ENCODE data around the gene GALNT10. TPM values are rescaled to one million over a fixed set of nuclear protein-coding genes. Genes with fewer than 3 reads are reported as not detected.

The GALNT10 gene
- total RNA-seq, 1 donor from 2014 or later = 93.8 TPM

GRCh38 chr5:154172785-154173184, 17.7 kb upstream of the GALNT10 start:
- Histone ChIP-seq H3K36me3 (no peaks in the 10 kb centered on the region), H3K4me3 (no peak overlapping the region), H3K4me1 (no peaks in the 10 kb centered on the region), H3K27me3 (no peaks in the 10 kb centered on the region), H3K9me3 (no peaks in the 10 kb centered on the region), H3K27ac (no peak overlapping the region)
- DNase-seq = no peak
- ATAC-seq = no peak
- TF ChIP-seq CTCF (IDR thresholded peaks at IDR 0.05) = no peak
- intact Hi-C loops (cut with DNase I) = no loop called here

- TF ChIP-seq CTCF (IDR thresholded peaks at IDR 0.05) = no peak
- Histone ChIP-seq H3K4me1 (no peaks in the 10 kb centered on the region), H3K9me3 (no peaks in the 10 kb centered on the region), H3K4me3 (no peak overlapping the region), H3K27ac (no peak overlapping the region), H3K27me3 (no peaks in the 10 kb centered on the region), H3K36me3 (no peaks in the 10 kb centered on the region)
- intact Hi-C loops (cut with DNase I) = no loop called here
- ATAC-seq (no peak), DNase-seq (no peak)
Observed at GRCh38 chr5:154174091-154174490, 16.4 kb upstream of the GALNT10 start.

DNA sequence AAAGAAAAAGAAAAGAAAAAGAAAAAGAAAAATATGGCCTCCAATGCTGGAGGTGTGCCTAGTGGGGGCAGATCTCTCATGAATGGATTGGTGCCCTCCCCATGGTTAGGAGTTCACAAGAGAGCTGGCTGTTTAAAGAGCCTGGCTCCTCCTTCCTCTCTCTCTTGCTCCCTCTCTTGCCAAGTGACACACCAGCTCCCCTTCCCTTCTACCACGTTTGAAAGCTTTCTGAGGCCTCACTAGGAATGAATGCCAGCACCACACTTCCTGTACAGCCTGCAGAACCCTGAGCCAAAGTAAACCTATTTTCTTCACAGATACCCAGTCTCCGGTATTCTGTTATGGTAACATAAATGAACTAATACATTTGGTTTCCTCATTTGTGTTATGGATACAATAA, 14.4 kb upstream of the GALNT10 start:
- no peaks in the 10 kb centered on the region for H3K9me3 ChIP-seq
- no peaks in the 10 kb centered on the region for H3K36me3 ChIP-seq
- no peak overlapping the region for H3K4me3 ChIP-seq
- intact Hi-C loops (cut with DNase I) = no loop called here
- DNase-seq (no peak), ATAC-seq (no peak)
- no peaks in the 10 kb centered on the region for H3K27me3 ChIP-seq
- no peak overlapping the region for H3K27ac ChIP-seq
- no peak for TF ChIP-seq CTCF (IDR thresholded peaks at IDR 0.05)
- H3K4me1 ChIP-seq = no peaks in the 10 kb centered on the region

DNA sequence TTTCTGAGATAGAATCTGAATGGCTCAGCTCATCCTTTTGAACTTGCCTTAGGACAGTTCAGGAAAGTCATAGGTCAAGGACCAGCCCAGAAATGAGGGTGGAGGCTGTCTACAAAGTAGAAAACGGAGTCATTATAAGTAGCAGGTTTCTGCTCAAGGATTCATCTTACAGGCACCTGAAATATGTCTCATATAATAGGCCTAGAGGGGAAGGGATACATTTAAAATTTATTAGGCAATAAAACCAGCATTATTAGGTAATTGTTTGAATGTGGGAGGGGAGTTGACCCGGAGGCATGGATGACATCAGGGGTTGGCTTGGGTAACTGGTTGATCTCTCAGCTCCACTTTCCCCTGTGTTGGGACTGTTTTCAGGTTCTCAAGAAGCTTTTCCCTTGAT, 11.9 kb upstream of the GALNT10 start:
- ATAC-seq (peak; percentile 8), DNase-seq (no peak)
- intact Hi-C loops (cut with DNase I) = no loop called here
- no peaks in the 10 kb centered on the region for H3K9me3 ChIP-seq
- TF ChIP-seq CTCF (IDR thresholded peaks at IDR 0.05) = no peak
- no peaks in the 10 kb centered on the region for H3K36me3 ChIP-seq
- H3K27me3 ChIP-seq = no peaks in the 10 kb centered on the region
- no peaks in the 10 kb centered on the region for H3K4me1 ChIP-seq
- H3K4me3 ChIP-seq = no peak overlapping the region
- H3K27ac ChIP-seq = no peak overlapping the region

DNA sequence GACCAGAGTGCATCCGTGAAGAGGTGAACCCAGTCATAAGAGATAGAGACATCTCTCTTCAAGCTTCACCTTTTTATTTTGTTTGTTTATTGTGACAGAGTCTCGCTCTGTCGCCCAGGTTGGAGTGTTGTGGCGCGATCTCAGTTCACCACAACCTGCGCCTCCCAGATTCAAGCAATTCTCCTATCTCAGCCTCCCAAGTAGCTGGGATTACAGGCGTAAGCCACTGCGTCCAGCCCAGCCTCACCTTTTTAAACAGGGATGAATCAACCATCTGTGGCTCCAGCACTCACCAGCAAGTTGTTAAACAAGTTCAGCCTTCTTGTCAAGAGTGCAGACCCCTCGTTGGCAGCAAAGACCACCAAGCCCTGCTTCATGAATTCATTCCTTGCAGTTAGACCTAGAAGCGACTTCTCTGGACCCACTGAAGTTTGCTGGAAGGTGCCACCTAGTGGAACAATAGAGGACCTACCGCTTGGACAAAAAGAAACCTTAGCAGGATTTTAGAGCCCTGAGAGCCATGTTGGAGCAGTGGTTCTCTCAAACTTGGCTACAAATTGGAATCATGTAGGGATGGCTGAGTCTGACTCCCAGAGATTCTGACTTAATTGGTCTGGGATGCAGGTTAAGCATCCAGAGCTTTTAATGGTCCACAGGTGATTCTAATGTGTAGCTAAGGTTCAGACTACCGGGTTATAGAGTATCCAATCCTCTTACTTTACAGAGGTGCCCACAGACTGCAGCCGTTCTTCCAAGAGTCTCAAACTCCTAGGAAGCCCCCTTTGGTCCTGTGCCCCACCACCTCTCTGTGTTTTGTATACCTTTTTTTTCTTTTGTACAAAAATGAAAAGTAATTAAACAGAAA, 10.5 kb upstream of the GALNT10 start:
- intact Hi-C loops (cut with DNase I) = loop anchor here (5.0 kb wide), 1 partner anchor 108 kb away; no protein-coding TSS in a partner anchor
- Histone ChIP-seq H3K36me3 (no peaks in the 10 kb centered on the region), H3K27ac (no peak overlapping the region), H3K9me3 (no peaks in the 10 kb centered on the region), H3K4me3 (no peak overlapping the region), H3K27me3 (no peaks in the 10 kb centered on the region), H3K4me1 (no peaks in the 10 kb centered on the region)
- DNase-seq = no peak
- ATAC-seq = peak; percentile 92
- peak; percentile 79 for TF ChIP-seq CTCF (IDR thresholded peaks at IDR 0.05)

Measured in upper lobe of right lung (tissue), 1 donor.